Liver (tissue), 3 donors: ENCODE measurements around the gene TGDS.

Experiments used
- EGR1 ChIP-seq, 2 donors: IDR thresholded peaks; 2 replicates each; pipeline ENCODE4 v1.6.1; 2016 to 2018; ENCODE audit warnings: antibody characterized with exemption in 2 of 2, low read depth in 2 of 2
- NR2F2 ChIP-seq: IDR thresholded peaks from 2 replicates; pipeline ENCODE4 v1.6.1; 2016; ENCODE audit warnings: antibody characterized with exemption
- RAD21 ChIP-seq, 2 donors: IDR thresholded peaks; 2 replicates each; pipeline ENCODE4 v1.6.1; 2016; ENCODE audit warnings: antibody characterized with exemption in 2 of 2, mild to moderate bottlenecking in 2 of 2
- TF ChIP-seq, protein P1 (sequence below): IDR thresholded peaks from 2 replicates; pipeline ENCODE4 v1.6.1; 2016; ENCODE audit warnings: antibody characterized with exemption
- TF ChIP-seq, protein P2 (sequence below): IDR thresholded peaks from 2 replicates; pipeline ENCODE4 v1.6.1; 2016; ENCODE audit warnings: antibody characterized with exemption, mild to moderate bottlenecking
- TF ChIP-seq, protein P3 (sequence below): fragments of 150-350 bp; IDR thresholded peaks from 2 replicates; pipeline ENCODE4 v1.5.1; 2017; ENCODE audit warnings: improper control_type of control experiment, low read depth, low read length; ENCODE audit not compliant: missing input control
- donor health status: healthy.
- donor health status: healthy.

DNA sequence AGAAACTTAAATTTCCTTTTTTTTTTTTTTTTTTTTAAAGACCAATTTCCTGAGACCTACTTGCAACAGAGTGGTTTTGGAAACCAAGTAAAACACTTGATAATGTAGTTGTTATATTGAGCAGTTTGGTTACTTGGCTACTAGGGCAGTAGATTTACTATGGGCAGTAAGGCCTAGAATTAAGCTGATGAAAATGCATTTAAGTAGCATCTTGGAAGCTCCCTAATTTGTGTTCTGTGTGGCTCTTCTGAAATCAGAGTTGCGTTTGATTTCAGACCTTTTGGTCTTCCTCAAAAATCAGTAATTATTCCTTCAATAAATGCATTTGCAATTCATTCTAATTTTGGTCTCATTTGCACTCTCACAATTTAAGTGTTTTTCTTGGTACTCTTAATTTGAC, 6.5 kb upstream of the TGDS start:
- TF ChIP-seq, protein P1, sequence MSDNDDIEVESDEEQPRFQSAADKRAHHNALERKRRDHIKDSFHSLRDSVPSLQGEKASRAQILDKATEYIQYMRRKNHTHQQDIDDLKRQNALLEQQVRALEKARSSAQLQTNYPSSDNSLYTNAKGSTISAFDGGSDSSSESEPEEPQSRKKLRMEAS, result no peak
- TF ChIP-seq RAD21 (IDR thresholded peaks at IDR 0.05), result no peak
- TF ChIP-seq, protein P2, sequence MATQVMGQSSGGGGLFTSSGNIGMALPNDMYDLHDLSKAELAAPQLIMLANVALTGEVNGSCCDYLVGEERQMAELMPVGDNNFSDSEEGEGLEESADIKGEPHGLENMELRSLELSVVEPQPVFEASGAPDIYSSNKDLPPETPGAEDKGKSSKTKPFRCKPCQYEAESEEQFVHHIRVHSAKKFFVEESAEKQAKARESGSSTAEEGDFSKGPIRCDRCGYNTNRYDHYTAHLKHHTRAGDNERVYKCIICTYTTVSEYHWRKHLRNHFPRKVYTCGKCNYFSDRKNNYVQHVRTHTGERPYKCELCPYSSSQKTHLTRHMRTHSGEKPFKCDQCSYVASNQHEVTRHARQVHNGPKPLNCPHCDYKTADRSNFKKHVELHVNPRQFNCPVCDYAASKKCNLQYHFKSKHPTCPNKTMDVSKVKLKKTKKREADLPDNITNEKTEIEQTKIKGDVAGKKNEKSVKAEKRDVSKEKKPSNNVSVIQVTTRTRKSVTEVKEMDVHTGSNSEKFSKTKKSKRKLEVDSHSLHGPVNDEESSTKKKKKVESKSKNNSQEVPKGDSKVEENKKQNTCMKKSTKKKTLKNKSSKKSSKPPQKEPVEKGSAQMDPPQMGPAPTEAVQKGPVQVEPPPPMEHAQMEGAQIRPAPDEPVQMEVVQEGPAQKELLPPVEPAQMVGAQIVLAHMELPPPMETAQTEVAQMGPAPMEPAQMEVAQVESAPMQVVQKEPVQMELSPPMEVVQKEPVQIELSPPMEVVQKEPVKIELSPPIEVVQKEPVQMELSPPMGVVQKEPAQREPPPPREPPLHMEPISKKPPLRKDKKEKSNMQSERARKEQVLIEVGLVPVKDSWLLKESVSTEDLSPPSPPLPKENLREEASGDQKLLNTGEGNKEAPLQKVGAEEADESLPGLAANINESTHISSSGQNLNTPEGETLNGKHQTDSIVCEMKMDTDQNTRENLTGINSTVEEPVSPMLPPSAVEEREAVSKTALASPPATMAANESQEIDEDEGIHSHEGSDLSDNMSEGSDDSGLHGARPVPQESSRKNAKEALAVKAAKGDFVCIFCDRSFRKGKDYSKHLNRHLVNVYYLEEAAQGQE, result no peak
- no peak for TF ChIP-seq NR2F2
- TF ChIP-seq, protein P3, sequence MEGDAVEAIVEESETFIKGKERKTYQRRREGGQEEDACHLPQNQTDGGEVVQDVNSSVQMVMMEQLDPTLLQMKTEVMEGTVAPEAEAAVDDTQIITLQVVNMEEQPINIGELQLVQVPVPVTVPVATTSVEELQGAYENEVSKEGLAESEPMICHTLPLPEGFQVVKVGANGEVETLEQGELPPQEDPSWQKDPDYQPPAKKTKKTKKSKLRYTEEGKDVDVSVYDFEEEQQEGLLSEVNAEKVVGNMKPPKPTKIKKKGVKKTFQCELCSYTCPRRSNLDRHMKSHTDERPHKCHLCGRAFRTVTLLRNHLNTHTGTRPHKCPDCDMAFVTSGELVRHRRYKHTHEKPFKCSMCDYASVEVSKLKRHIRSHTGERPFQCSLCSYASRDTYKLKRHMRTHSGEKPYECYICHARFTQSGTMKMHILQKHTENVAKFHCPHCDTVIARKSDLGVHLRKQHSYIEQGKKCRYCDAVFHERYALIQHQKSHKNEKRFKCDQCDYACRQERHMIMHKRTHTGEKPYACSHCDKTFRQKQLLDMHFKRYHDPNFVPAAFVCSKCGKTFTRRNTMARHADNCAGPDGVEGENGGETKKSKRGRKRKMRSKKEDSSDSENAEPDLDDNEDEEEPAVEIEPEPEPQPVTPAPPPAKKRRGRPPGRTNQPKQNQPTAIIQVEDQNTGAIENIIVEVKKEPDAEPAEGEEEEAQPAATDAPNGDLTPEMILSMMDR, result no peak
- TF ChIP-seq EGR1 (IDR thresholded peaks at IDR 0.05; ENCODE audit: low read depth in 2 of 2), result no peak
